ENCODE data around the gene ACTR3.

ACTR3 gene

GRCh38 chr2:113861740-113862139 lies 28.1 kb upstream of the ACTR3 start:
- Histone ChIP-seq H3K27ac (no peak overlapping the region), H3K4me3 (no peak overlapping the region)
- no peak for DNase-seq (ENCODE audit: low spot score)
- TF ChIP-seq CTCF (IDR thresholded peaks at IDR 0.05) = no peak

- Histone ChIP-seq H3K27ac (no peak overlapping the region), H3K4me3 (no peak overlapping the region)
- no peak for DNase-seq (ENCODE audit: low spot score)
- no peak for TF ChIP-seq CTCF (IDR thresholded peaks at IDR 0.05)
Observed at GRCh38 chr2:113863144-113863543, 26.7 kb upstream of the ACTR3 start.

- Histone ChIP-seq H3K4me3 (no peak overlapping the region), H3K27ac (no peak overlapping the region)
- no peak for TF ChIP-seq CTCF (IDR thresholded peaks at IDR 0.05)
- no peak for DNase-seq (ENCODE audit: low spot score)
Observed at GRCh38 chr2:113867571-113867970, 22.3 kb upstream of the ACTR3 start.

- TF ChIP-seq CTCF (IDR thresholded peaks at IDR 0.05) = no peak
- no peak overlapping the region for H3K27ac ChIP-seq
- no peak for DNase-seq (ENCODE audit: low spot score)
- no peak overlapping the region for H3K4me3 ChIP-seq
Observed at GRCh38 chr2:113869253-113869652, 20.6 kb upstream of the ACTR3 start.

- DNase-seq (ENCODE audit: low spot score) = no peak
- Histone ChIP-seq H3K27ac (no peak overlapping the region), H3K4me3 (no peak overlapping the region)
- no peak for TF ChIP-seq CTCF (IDR thresholded peaks at IDR 0.05)
Observed at GRCh38 chr2:113872201-113872600, 17.7 kb upstream of the ACTR3 start.

- H3K27ac ChIP-seq = no peak overlapping the region
- no peak for DNase-seq (ENCODE audit: low spot score)
- no peak overlapping the region for H3K4me3 ChIP-seq
Observed at GRCh38 chr2:113873867-113874266, 16.0 kb upstream of the ACTR3 start.

GRCh38 chr2:113875135-113875534 lies 14.8 kb upstream of the ACTR3 start:
- no peak for DNase-seq (ENCODE audit: low spot score)
- no peak for TF ChIP-seq CTCF (IDR thresholded peaks at IDR 0.05)
- no peak overlapping the region for H3K27ac ChIP-seq
- no peak overlapping the region for H3K4me3 ChIP-seq

More at GRCh38 chr2:113873867-113874266, 16.0 kb upstream of the ACTR3 start:
- TF ChIP-seq CTCF (IDR thresholded peaks at IDR 0.05) = no peak
